ENCODE measurements around the gene CRADD.

Gene CRADD

GRCh38 chr12:93902736-93903562, 225.8 kb downstream of the CRADD start:
- H3K4me3 ChIP-seq (ENCODE audit: low read depth, low read length), result no peak overlapping the region
- H3K36me3 ChIP-seq (ENCODE audit: control insufficient read depth in 2 of 2, insufficient read depth in 1 of 2, low read length in 2 of 2), result no peaks in the 10 kb centered on the region
- no peak for TF ChIP-seq ZEB2 (tag by site-specific recombination; IDR thresholded peaks at IDR 0.05)
- no peak for TF ChIP-seq ZFHX2 (tag by site-specific recombination; conservative IDR thresholded peaks at IDR 0.05)
- no peak for TF ChIP-seq ZNF560 (tag by site-specific recombination; IDR thresholded peaks at IDR 0.05; ENCODE audit: borderline replicate concordance)
- TF ChIP-seq ZNF391 (tag by site-specific recombination; IDR thresholded peaks at IDR 0.05; ENCODE audit: borderline replicate concordance, low read depth), result no peak
- no peak for TF ChIP-seq ZBTB11 (tag by site-specific recombination; conservative IDR thresholded peaks at IDR 0.05; ENCODE audit: low read depth)
- no peak for TF ChIP-seq ZNF169 (tag by site-specific recombination; IDR thresholded peaks at IDR 0.05)
- TF ChIP-seq ZNF555 (tag by site-specific recombination; conservative IDR thresholded peaks at IDR 0.05), result no peak
- TF ChIP-seq YY1 (tag by site-specific recombination; IDR thresholded peaks at IDR 0.05), result no peak
- TF ChIP-seq ZNF18 (tag by site-specific recombination; IDR thresholded peaks at IDR 0.05), result no peak
- no peak for TF ChIP-seq ZBTB20 (tag by site-specific recombination; IDR thresholded peaks at IDR 0.05)
- TF ChIP-seq ZNF24 (tag by site-specific recombination; IDR thresholded peaks at IDR 0.05), result no peak
- TF ChIP-seq ZBTB26 (tag by site-specific recombination; optimal IDR thresholded peaks at IDR 0.05), result no peak
- no peak for TF ChIP-seq KLF17 (tag by site-specific recombination; IDR thresholded peaks at IDR 0.05)
- H3K27ac ChIP-seq (ENCODE audit: extremely low read depth, low read depth, low read length), result no peak overlapping the region
- no peaks in the 10 kb centered on the region for H3K4me1 ChIP-seq (ENCODE audit: control insufficient read depth, insufficient read depth, low read length)
- ChIA-PET POLR2A (no interaction called here), CTCF (no interaction called here)
- H3K9me3 ChIP-seq (ENCODE audit: control insufficient read depth, insufficient read depth, low read depth, low read length), result no peaks in the 10 kb centered on the region

- ChIA-PET POLR2A (no interaction called here), CTCF (interaction anchor here (0.8 kb wide), 1 partner anchor 58 kb away, joined by 4 read pairs; no protein-coding TSS in a partner anchor)
- no peaks in the 10 kb centered on the region for H3K36me3 ChIP-seq (ENCODE audit: control insufficient read depth in 2 of 2, insufficient read depth in 1 of 2, low read length in 2 of 2)
- H3K4me1 ChIP-seq (ENCODE audit: control insufficient read depth, insufficient read depth, low read length), result no peaks in the 10 kb centered on the region
- TF ChIP-seq ZNF624 (tag by site-specific recombination; IDR thresholded peaks at IDR 0.05), result no peak
- no peak for TF ChIP-seq ZNF112 (tag by site-specific recombination; IDR thresholded peaks at IDR 0.05)
- TF ChIP-seq ZNF10 (tag by site-specific recombination; IDR thresholded peaks at IDR 0.05), result no peak
- no peak for TF ChIP-seq YY2 (tag by site-specific recombination; IDR thresholded peaks at IDR 0.05)
- no peak for TF ChIP-seq HOXD13 (CRISPR knock-in tag; IDR thresholded peaks at IDR 0.05; ENCODE audit: borderline replicate concordance)
- no peak for TF ChIP-seq SCRT2 (tag by site-specific recombination; IDR thresholded peaks at IDR 0.05)
- TF ChIP-seq ZBTB7A (tag by site-specific recombination; IDR thresholded peaks at IDR 0.05; ENCODE audit: low read depth), result no peak
- no peaks in the 10 kb centered on the region for H3K9me3 ChIP-seq (ENCODE audit: control insufficient read depth, insufficient read depth, low read depth, low read length)
- H3K27ac ChIP-seq (ENCODE audit: extremely low read depth, low read depth, low read length), result no peak overlapping the region
- no peak overlapping the region for H3K4me3 ChIP-seq (ENCODE audit: low read depth, low read length)
These were observed 226.9 kb downstream of the CRADD start for GRCh38 chr12:93904124-93904523.

Data from HEK293 (cell line).